HUES64 (cell line): ENCODE results near the gene FNDC3A.
A peak's percentile ranks its signal among the peaks of the same experiment; 100 is the strongest.

Experiments
- H3K27ac ChIP-seq: 2 replicates; pipeline ENCODE4 v1.7.0; 2013; ENCODE audit warnings: low read depth, low read length, inconsistent platforms
- H3K27me3 ChIP-seq: 2 replicates; pipeline ENCODE4 v1.6.1; 2013; ENCODE audit warnings: mild to moderate bottlenecking, low read length; ENCODE audit not compliant: insufficient read depth
- H3K36me3 ChIP-seq: 2 replicates; pipeline ENCODE4 v1.6.1; 2013; ENCODE audit warnings: mild to moderate bottlenecking, low read length; ENCODE audit not compliant: insufficient read depth
- H3K4me1 ChIP-seq: 2 replicates; pipeline ENCODE4 v1.6.1; 2013; ENCODE audit warnings: mild to moderate bottlenecking, low read length, moderate library complexity; ENCODE audit not compliant: insufficient read depth
- H3K4me3 ChIP-seq: 2 replicates; pipeline ENCODE4 v1.5.1; 2013; ENCODE audit warnings: mild to moderate bottlenecking, low read length, moderate library complexity
- H3K9ac ChIP-seq: 2 replicates; pipeline ENCODE4 v1.6.1; 2013; ENCODE audit warnings: mild to moderate bottlenecking, low read depth, low read length
- H3K9me3 ChIP-seq: 2 replicates; pipeline ENCODE4 v1.6.1; 2013; ENCODE audit warnings: low read depth, low read length; ENCODE audit not compliant: insufficient read depth
- WGBS: fragments of 150-250, 120-280 bp; methylation state at CpG from one replicate; pipeline ENCODE4 v1.1.7; 2013; ENCODE audit warnings: missing lambda C conversion rate; 5-methylcytosine and 5-hydroxymethylcytosine counted together

FNDC3A gene

DNA sequence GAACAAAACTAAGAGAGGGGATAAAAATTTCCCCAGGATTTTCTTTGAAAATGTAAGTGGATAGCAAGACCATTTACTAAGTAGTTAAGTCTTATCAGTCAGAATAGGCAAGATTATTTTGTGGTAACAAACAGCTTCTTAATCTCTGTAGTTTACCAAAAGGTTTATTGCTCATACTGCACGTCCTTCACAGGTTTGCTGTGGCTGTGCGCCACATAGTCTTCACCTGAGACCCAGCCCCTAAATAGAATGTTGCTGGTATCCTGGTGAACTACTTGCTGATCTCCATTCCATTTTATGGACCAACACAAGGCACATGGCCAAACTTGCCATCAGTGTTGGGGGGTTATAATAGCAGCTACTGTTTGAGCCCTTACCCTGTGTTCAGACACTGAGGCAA is 44.6 kb downstream of the FNDC3A start:
- H3K4me3 ChIP-seq = no peak overlapping the region
- 95% methylated on average over 2 of the region's 2 CpGs for WGBS
- H3K27ac ChIP-seq = no peak overlapping the region; the same call in 1 of the 2 replicates
- no peaks in the 10 kb centered on the region for H3K27me3 ChIP-seq
- 0 out of 2 replicates have a peak, but pooled peaks cover 11% of the 10 kb centered on the region for H3K36me3 ChIP-seq
- no peak overlapping the region for H3K9ac ChIP-seq
- H3K4me1 ChIP-seq = peaks cover 17% of the 10 kb centered on the region
- peaks cover 23% of the 10 kb centered on the region for H3K9me3 ChIP-seq

DNA sequence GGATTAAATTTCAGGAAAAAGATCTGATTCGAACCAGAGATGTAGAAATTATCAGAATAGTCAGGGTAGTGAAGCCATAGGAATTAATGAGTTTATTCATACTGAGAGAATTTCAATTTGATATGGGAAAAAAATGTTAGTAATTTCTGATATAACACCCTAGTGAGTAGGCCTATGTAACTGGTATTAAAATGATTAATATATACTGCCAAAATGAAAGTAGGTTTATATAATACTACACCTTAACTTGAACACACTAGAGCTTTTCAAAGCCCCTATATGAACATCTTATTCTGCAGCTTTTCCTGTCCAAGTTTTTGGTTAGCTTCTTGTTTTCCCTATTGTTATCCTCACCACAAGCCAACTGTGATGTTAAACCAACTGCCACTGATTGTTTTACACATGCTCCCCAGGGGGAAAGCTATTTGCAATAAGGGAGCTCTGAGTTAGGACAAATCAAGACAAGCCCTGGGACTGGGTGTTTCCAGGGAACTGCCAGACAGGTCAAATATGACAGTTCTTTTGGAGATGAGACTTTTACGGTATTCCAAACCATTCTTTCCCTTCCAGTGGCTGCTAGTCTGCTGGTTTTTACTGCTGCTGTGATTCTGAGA is 45.3 kb downstream of the FNDC3A start:
- Histone ChIP-seq H3K9ac (no peak overlapping the region), H3K4me1 (peaks cover 17% of the 10 kb centered on the region), H3K4me3 (no peak overlapping the region), H3K36me3 (0 out of 2 replicates have a peak, but pooled peaks cover 11% of the 10 kb centered on the region), H3K27me3 (no peaks in the 10 kb centered on the region), H3K9me3 (peaks cover 23% of the 10 kb centered on the region), H3K27ac (peak overlapping the region; percentile 58; the same call in 1 of the 2 replicates)
- 88% methylated on average over 2 of the region's 2 CpGs for WGBS

DNA sequence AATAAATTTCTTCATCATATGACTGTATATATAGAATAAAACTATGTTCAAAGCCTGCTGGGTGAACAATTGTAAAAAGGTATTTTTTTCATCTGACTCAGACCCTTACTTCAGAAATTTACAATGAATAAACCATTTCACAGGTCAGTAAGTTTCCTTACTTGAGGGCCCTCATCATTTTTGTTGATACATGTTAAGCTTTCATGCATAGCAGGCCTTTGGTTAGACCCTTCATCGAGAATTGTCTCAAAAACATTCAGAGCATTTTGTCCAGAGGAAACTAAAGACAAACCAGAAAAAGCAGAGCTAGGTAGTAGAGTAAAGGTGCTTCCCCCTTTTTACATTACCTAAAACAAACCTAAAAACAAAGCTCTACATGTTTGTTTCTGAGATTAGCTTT is 46.2 kb downstream of the FNDC3A start:
- H3K9me3 ChIP-seq = peaks cover 23% of the 10 kb centered on the region
- WGBS = 100% methylated on average over 1 of the region's 1 CpG
- H3K27ac ChIP-seq = peak overlapping the region; percentile 58; the same call in 1 of the 2 replicates

DNA sequence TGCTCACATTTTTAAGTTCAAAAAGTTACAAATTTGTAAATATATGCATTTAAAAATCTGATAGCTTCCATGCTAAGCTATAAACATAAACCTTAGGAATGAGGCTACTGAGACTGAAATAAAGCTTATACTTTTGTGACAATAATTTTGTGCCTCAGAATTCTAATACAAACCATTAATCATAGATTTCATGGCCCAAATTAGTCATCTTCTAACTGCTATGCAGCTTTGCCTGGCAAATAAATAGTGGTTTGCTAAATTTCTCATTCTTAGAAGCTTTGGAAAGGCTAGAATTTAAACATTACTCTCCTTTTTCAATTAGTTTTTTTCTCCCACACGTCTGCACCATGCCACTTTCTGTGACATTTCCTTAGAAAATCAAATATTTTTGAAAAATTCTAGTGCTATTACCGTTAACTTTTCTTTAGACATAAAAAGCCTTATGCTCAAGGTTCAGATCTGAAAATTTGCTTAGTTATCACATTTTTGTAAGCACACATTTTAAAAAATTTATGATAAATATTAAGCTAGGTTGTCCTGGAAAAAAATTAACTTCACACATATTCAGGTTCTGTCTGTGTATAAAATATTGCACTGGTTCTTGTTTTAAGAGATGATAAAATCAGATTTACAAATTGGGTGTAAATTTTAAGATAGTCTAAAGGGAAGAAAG is 46.9 kb downstream of the FNDC3A start:
- Histone ChIP-seq H3K36me3 (0 out of 2 replicates have a peak, but pooled peaks cover 11% of the 10 kb centered on the region), H3K27ac (no peak overlapping the region), H3K9me3 (peaks cover 23% of the 10 kb centered on the region), H3K4me1 (peaks cover 17% of the 10 kb centered on the region), H3K9ac (no peak overlapping the region), H3K4me3 (no peak overlapping the region), H3K27me3 (no peaks in the 10 kb centered on the region)
- 97% methylated on average over 2 of the region's 2 CpGs for WGBS

More for the DNA sequence above, 46.2 kb downstream of the FNDC3A start:
- no peaks in the 10 kb centered on the region for H3K27me3 ChIP-seq
- no peak overlapping the region for H3K9ac ChIP-seq
- peaks cover 17% of the 10 kb centered on the region for H3K4me1 ChIP-seq
- H3K4me3 ChIP-seq = no peak overlapping the region
- 0 out of 2 replicates have a peak, but pooled peaks cover 11% of the 10 kb centered on the region for H3K36me3 ChIP-seq

DNA sequence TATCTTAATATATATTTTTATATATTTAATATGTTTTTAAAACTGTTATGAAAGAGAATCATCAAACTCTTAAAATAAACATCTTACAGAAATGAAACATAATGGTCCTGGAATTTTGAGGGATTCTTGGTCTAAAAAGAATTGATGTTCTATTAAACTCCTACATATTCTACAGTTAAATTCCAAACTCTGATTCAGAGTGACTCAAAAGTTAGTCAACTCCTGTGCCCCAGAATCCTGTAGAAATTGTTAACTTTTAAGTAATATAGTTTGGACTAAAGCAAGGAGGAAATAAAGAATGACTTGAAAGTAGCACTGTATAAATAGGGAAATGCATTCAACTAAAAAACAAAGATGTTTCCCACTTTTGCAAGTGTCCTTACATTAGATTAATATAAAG is 47.7 kb downstream of the FNDC3A start:
- H3K9ac ChIP-seq = no peak overlapping the region
- no peaks in the 10 kb centered on the region for H3K27me3 ChIP-seq
- 0 out of 2 replicates have a peak, but pooled peaks cover 11% of the 10 kb centered on the region for H3K36me3 ChIP-seq
- H3K4me3 ChIP-seq = no peak overlapping the region
- peaks cover 23% of the 10 kb centered on the region for H3K9me3 ChIP-seq
- no peak overlapping the region for H3K27ac ChIP-seq
- peaks cover 17% of the 10 kb centered on the region for H3K4me1 ChIP-seq

DNA sequence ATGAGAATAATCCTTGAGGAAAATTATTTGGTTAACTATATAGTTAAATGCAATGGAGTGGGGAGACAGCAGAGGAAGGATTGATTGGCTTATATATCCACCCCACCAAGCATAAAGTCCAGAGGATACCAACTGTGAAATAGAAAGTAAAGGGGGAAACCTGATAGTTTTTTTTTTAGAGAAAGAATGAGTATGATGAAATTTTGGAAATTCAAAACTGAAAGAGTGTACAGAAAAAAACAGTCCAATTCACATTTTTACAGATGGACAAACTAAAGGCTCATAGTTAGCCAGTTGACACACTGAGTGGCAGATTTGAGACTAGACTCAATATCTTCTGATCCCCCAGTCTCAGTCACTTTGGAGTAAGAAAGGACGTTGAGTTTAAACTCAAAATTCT is 51.1 kb downstream of the FNDC3A start:
- no peak overlapping the region for H3K27ac ChIP-seq
- 40% methylated on average over 1 of the region's 1 CpG for WGBS
- 0 out of 2 replicates have a peak, but pooled peaks cover 6% of the 10 kb centered on the region for H3K36me3 ChIP-seq
- H3K27me3 ChIP-seq = no peaks in the 10 kb centered on the region
- peaks cover 10% of the 10 kb centered on the region for H3K4me1 ChIP-seq
- no peak overlapping the region for H3K4me3 ChIP-seq
- no peak overlapping the region for H3K9ac ChIP-seq
- peaks cover 8% of the 10 kb centered on the region; the same call in 1 of the 2 replicates for H3K9me3 ChIP-seq

DNA sequence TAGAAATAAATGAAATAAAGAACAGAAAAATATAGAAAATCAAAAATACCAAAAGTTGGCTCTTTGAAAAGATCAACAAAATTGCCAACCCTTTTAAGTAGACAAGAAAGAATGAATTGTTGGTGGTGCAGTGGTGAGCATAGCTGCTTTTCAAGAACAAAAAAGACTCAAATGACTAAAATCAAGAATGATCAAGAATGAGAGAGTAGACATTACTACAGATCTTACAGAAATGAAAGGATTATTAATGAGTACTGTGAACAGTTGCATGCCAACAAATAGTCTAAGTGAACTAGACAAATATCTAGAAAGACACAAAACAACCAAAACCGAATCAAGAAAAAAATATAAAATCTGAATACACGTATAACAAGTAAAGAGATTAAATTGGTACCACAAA is 53.9 kb downstream of the FNDC3A start:
- Histone ChIP-seq H3K9me3 (no peaks in the 10 kb centered on the region), H3K36me3 (no peaks in the 10 kb centered on the region), H3K27me3 (no peaks in the 10 kb centered on the region), H3K4me1 (no peaks in the 10 kb centered on the region), H3K27ac (no peak overlapping the region), H3K4me3 (no peak overlapping the region), H3K9ac (no peak overlapping the region)
- no CpG with 5 or more reads among the region's 2 CpGs for WGBS

DNA sequence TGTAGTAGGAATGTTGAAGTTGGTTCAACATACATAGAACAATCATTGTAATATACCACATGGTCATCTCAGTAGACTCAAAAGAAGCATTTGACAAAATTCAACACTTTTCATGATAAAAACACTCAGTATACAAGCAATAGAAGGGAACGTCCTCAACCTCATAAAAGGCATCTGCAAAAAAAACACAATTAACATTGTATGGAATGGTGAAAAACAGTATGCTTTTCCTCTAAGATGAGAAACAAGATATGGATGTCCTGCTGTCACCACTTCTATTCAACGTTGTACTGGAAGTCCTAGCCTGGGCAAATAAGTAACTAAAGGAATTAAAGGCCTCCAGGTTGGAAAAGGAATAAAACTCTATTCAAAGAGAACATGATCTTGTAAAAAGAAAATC is 54.5 kb downstream of the FNDC3A start:
- Histone ChIP-seq H3K27ac (no peak overlapping the region), H3K4me3 (no peak overlapping the region), H3K9me3 (no peaks in the 10 kb centered on the region), H3K36me3 (no peaks in the 10 kb centered on the region), H3K9ac (no peak overlapping the region), H3K4me1 (no peaks in the 10 kb centered on the region), H3K27me3 (no peaks in the 10 kb centered on the region)
- 80% methylated on average over 2 of the region's 2 CpGs for WGBS

DNA sequence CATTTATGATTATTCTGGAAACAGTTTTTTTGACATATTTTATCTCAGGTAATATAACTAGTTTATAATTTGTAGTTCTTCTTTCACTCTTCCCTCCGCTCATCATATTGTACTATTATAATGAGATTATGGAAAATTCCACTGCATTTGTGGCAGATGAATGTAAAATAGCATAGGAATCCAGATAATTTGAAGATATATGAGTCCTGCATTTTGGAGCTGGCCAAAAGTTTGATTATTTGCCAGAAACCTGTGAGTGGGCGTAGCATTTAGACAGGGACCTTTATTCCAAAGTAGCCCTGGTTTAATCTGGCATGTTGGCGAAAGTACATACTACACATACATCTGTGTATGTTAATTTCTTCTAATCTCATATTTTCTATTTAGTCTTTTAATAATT is 65.2 kb downstream of the FNDC3A start:
- no peaks in the 10 kb centered on the region for H3K27me3 ChIP-seq
- H3K9me3 ChIP-seq = no peaks in the 10 kb centered on the region
- 100% methylated on average over 2 of the region's 3 CpGs for WGBS

DNA sequence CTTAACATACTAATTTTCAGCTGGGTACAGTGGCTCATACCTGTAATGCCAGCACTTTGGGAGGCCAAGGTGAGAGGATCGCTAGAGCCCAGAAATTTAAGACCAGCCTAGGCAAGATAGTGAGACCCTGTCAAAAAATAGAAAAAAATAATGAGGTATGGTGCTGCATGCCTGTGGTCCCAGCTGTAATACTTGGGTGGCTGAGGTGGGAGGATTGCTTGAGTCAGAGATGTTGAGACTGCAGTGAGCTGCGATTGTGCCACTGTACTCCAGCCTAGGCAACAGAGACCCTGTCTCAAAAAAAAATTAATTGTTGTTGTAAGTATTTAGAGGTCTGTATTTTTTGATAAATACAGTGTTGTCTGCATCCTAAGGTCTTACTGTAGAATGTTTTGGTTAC is 66.8 kb downstream of the FNDC3A start:
- WGBS = 92% methylated on average over 2 of the region's 2 CpGs
- no peaks in the 10 kb centered on the region for H3K4me1 ChIP-seq
- H3K9ac ChIP-seq = no peak overlapping the region
- no peaks in the 10 kb centered on the region for H3K36me3 ChIP-seq
- no peak overlapping the region for H3K4me3 ChIP-seq
- H3K9me3 ChIP-seq = no peaks in the 10 kb centered on the region
- no peaks in the 10 kb centered on the region for H3K27me3 ChIP-seq
- no peak overlapping the region for H3K27ac ChIP-seq

More for the DNA sequence above, 65.2 kb downstream of the FNDC3A start:
- H3K4me1 ChIP-seq = no peaks in the 10 kb centered on the region
- no peak overlapping the region for H3K27ac ChIP-seq
- no peaks in the 10 kb centered on the region for H3K36me3 ChIP-seq
- H3K4me3 ChIP-seq = no peak overlapping the region
- H3K9ac ChIP-seq = no peak overlapping the region

DNA sequence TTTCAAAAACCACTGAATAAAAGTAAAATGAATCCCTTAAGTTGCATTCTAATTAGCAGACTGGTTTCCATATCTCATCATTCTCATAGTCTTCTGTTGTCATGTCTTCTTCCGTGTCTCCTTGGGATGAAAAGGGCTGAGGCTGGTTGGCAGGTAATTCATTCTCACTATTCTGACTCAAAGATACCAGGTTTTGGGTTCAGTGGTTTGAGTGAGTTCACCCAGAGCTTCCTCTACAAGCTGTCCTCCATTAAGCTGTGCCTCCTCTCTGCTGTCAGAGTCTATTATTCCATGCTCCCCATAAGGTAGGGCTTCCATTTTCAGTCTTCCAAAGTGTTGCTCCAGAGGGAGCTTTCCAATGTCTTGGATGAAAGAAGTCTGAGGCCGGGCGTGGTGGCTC is 68.3 kb downstream of the FNDC3A start:
- Histone ChIP-seq H3K27me3 (no peaks in the 10 kb centered on the region), H3K9me3 (no peaks in the 10 kb centered on the region), H3K4me3 (no peak overlapping the region), H3K36me3 (no peaks in the 10 kb centered on the region), H3K27ac (no peak overlapping the region), H3K4me1 (no peaks in the 10 kb centered on the region), H3K9ac (no peak overlapping the region)
- 69% methylated on average over 2 of the region's 3 CpGs for WGBS
